Hair follicle dermal papilla cell (primary cell): ENCODE measurements around the gene ANKRD7. TPM values are rescaled to one million over a fixed set of nuclear protein-coding genes. Genes with fewer than 3 reads are reported as not detected.

Experiments
- total RNA-seq: library from RNA; depleted of rRNA; stranded (reverse); fragments of >200 nt; gene quantifications from 2 replicates; pipeline ENCODE4 v1.2.3, GENCODE V29; 2012

The ANKRD7 gene, protein sequence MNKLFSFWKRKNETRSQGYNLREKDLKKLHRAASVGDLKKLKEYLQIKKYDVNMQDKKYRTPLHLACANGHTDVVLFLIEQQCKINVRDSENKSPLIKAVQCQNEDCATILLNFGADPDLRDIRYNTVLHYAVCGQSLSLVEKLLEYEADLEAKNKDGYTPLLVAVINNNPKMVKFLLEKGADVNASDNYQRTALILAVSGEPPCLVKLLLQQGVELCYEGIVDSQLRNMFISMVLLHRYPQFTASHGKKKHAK
- total RNA-seq = 2.9 and 3.1 TPM in 2 replicates

DNA sequence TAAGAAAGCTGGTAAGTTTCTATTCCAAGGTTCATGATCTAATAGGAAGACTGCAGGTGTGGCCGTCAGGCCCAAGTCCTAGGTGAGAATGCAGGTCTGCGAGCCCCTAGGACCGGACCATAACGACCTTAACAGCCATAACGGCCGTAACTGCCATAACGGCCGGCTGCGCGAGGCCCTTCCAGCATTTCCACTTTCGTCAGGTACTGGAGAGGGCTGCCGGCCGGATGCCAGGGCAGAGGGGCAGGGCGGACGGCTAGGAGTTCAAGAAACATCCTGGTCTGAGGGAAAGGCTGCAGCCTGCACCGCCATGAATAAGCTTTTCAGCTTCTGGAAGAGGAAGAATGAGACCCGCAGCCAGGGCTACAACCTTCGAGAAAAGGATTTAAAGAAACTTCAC is at the start of gene ANKRD7:
Gene ANKRD7, plus strand, starts transcription at position 184 of the 400 bp plus-strand sequence. Its CDS starts 127 bp downstream, at position 311.

DNA sequence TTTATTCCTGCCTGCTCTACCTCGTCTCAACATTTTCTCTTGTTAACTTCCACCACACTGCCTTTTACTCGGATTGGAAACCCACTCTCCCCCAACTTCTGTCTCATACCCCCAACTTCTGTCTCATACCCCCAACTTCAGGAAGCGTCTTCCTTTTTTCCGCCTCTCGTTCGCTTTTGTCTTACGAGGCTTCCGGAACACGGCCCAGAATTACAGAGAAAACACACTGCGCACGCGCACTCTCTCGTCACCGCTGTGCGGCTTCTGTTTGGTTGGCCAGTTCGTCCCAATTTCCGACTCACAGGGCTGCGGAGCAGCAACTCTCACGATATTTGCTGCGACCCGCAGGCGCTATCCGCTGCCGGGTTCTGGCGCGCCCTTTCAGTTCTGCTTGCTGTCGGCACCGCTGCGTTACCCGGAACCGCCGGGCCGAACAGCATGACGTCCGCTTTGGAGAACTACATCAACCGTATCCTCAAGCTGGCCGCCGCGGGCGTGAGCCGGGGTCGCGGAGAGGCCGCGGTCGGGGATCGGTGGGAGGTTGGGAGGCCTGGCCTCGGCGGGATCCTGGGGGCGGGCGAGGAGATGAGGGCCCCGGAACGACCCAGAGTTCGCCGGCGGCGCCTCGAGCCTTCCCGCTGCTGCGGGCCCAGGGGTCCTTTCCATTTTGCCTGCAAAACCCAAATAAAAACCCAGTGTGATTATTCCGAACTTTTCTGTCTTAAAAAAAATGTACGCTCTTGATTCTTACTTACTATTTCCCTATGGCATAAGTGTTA is 40.5 kb upstream of the ANKRD7 start, which contains the start of gene LSM8:
Gene LSM8, plus strand, starts transcription at position 379 of the 779 bp plus-strand sequence. Its CDS starts 60 bp downstream, at position 439.

Other genes starting within 250 kb of the ANKRD7 start
- gene LSM8, start 40.5 kb upstream of the ANKRD7 start, total RNA-seq = 19.7 and 21.3 TPM in 2 replicates